Measurements from ENCODE around the gene ADAMTS9.

Gene ADAMTS9

GRCh38 chr3:64601824-64602223 is 86.0 kb downstream of the ADAMTS9 start:
- H3K4me1 ChIP-seq (ENCODE audit: control extremely low read depth in 1 of 4, control insufficient read depth in 4 of 4, insufficient read depth in 4 of 4, low read length in 3 of 4): no peaks in the 10 kb centered on the region
- no peaks in the 10 kb centered on the region for H3K27me3 ChIP-seq (replicated peaks in 2 of 5; ENCODE audit: control insufficient read depth in 4 of 5, insufficient read depth in 5 of 5, low read length in 4 of 5)
- H3K9me3 ChIP-seq (ENCODE audit: control extremely low read depth in 1 of 5, control insufficient read depth in 4 of 5, insufficient read depth in 2 of 5, low read depth in 1 of 5, low read length in 4 of 5): no peaks in the 10 kb centered on the region
- POLR2A ChIA-PET: no interaction called here
- CTCF ChIA-PET: no interaction called here
- WGBS (ENCODE audit: insufficient coverage): 91% methylated on average over 9 of the region's 9 CpGs
- no peak for DNase-seq
- H3K4me3 ChIP-seq (ENCODE audit: control insufficient read depth in 1 of 7, extremely low read depth in 1 of 7, insufficient read depth in 4 of 7, low read depth in 2 of 7, low read length in 6 of 7): no peak overlapping the region
- no peaks in the 10 kb centered on the region for H3K36me3 ChIP-seq (ENCODE audit: control insufficient read depth in 4 of 4, insufficient read depth in 4 of 4, low read length in 3 of 4)
- no peak overlapping the region for H3K27ac ChIP-seq (ENCODE audit: insufficient read depth in 1 of 2, low read depth in 1 of 2, low read length in 2 of 2, poor library complexity in 1 of 2, severe bottlenecking in 2 of 2)

GRCh38 chr3:64600246-64600950 is 87.4 kb downstream of the ADAMTS9 start:
- H3K36me3 ChIP-seq (ENCODE audit: control insufficient read depth in 4 of 4, insufficient read depth in 4 of 4, low read length in 3 of 4): no peaks in the 10 kb centered on the region
- POLR2A ChIA-PET: no interaction called here
- DNase-seq: no peak
- no peaks in the 10 kb centered on the region for H3K4me1 ChIP-seq (ENCODE audit: control extremely low read depth in 1 of 4, control insufficient read depth in 4 of 4, insufficient read depth in 4 of 4, low read length in 3 of 4)
- H3K27ac ChIP-seq (ENCODE audit: insufficient read depth in 1 of 2, low read depth in 1 of 2, low read length in 2 of 2, poor library complexity in 1 of 2, severe bottlenecking in 2 of 2): no peak overlapping the region
- CTCF ChIA-PET: no interaction called here
- H3K9me3 ChIP-seq (ENCODE audit: control extremely low read depth in 1 of 5, control insufficient read depth in 4 of 5, insufficient read depth in 2 of 5, low read depth in 1 of 5, low read length in 4 of 5): no peaks in the 10 kb centered on the region
- WGBS (ENCODE audit: insufficient coverage): 100% methylated on average over 3 of the region's 9 CpGs
- H3K4me3 ChIP-seq (ENCODE audit: control insufficient read depth in 1 of 7, extremely low read depth in 1 of 7, insufficient read depth in 4 of 7, low read depth in 2 of 7, low read length in 6 of 7): no peak overlapping the region
- no peaks in the 10 kb centered on the region for H3K27me3 ChIP-seq (replicated peaks in 2 of 5; ENCODE audit: control insufficient read depth in 4 of 5, insufficient read depth in 5 of 5, low read length in 4 of 5)

- Histone ChIP-seq H3K27me3 (replicated peaks in 2 of 5; ENCODE audit: control insufficient read depth in 4 of 5, insufficient read depth in 5 of 5, low read length in 4 of 5) (no peaks in the 10 kb centered on the region), H3K4me1 (ENCODE audit: control extremely low read depth in 1 of 4, control insufficient read depth in 4 of 4, insufficient read depth in 4 of 4, low read length in 3 of 4) (no peaks in the 10 kb centered on the region), H3K4me3 (ENCODE audit: control insufficient read depth in 1 of 7, extremely low read depth in 1 of 7, insufficient read depth in 4 of 7, low read depth in 2 of 7, low read length in 6 of 7) (no peak overlapping the region), H3K36me3 (ENCODE audit: control insufficient read depth in 4 of 4, insufficient read depth in 4 of 4, low read length in 3 of 4) (no peaks in the 10 kb centered on the region), H3K27ac (ENCODE audit: insufficient read depth in 1 of 2, low read depth in 1 of 2, low read length in 2 of 2, poor library complexity in 1 of 2, severe bottlenecking in 2 of 2) (no peak overlapping the region), H3K9me3 (ENCODE audit: control extremely low read depth in 1 of 5, control insufficient read depth in 4 of 5, insufficient read depth in 2 of 5, low read depth in 1 of 5, low read length in 4 of 5) (no peaks in the 10 kb centered on the region)
- POLR2A ChIA-PET: no interaction called here
- no peak for DNase-seq
- CTCF ChIA-PET: no interaction called here
- WGBS (ENCODE audit: insufficient coverage): 83% methylated on average over 1 of the region's 2 CpGs
Observed at GRCh38 chr3:64599651-64600050, 88.1 kb downstream of the ADAMTS9 start.

- Histone ChIP-seq H3K27ac (ENCODE audit: insufficient read depth in 1 of 2, low read depth in 1 of 2, low read length in 2 of 2, poor library complexity in 1 of 2, severe bottlenecking in 2 of 2) (no peak overlapping the region), H3K9me3 (ENCODE audit: control extremely low read depth in 1 of 5, control insufficient read depth in 4 of 5, insufficient read depth in 2 of 5, low read depth in 1 of 5, low read length in 4 of 5) (no peaks in the 10 kb centered on the region), H3K36me3 (ENCODE audit: control insufficient read depth in 4 of 4, insufficient read depth in 4 of 4, low read length in 3 of 4) (no peaks in the 10 kb centered on the region), H3K4me3 (ENCODE audit: control insufficient read depth in 1 of 7, extremely low read depth in 1 of 7, insufficient read depth in 4 of 7, low read depth in 2 of 7, low read length in 6 of 7) (no peak overlapping the region), H3K4me1 (ENCODE audit: control extremely low read depth in 1 of 4, control insufficient read depth in 4 of 4, insufficient read depth in 4 of 4, low read length in 3 of 4) (no peaks in the 10 kb centered on the region), H3K27me3 (replicated peaks in 2 of 5; ENCODE audit: control insufficient read depth in 4 of 5, insufficient read depth in 5 of 5, low read length in 4 of 5) (no peaks in the 10 kb centered on the region)
- ChIA-PET CTCF (no interaction called here), POLR2A (no interaction called here)
- DNase-seq: no peak
- WGBS (ENCODE audit: insufficient coverage): 90% methylated on average over 4 of the region's 5 CpGs
Observed at GRCh38 chr3:64595253-64595694, 92.5 kb downstream of the ADAMTS9 start.

GRCh38 chr3:64594134-64594533 is 93.7 kb downstream of the ADAMTS9 start:
- H3K4me3 ChIP-seq (ENCODE audit: control insufficient read depth in 1 of 7, extremely low read depth in 1 of 7, insufficient read depth in 4 of 7, low read depth in 2 of 7, low read length in 6 of 7): no peak overlapping the region
- 96% methylated on average over 6 of the region's 9 CpGs for WGBS (ENCODE audit: insufficient coverage)
- CTCF ChIA-PET: no interaction called here
- no peaks in the 10 kb centered on the region for H3K27me3 ChIP-seq (replicated peaks in 2 of 5; ENCODE audit: control insufficient read depth in 4 of 5, insufficient read depth in 5 of 5, low read length in 4 of 5)
- no peak for DNase-seq
- no peaks in the 10 kb centered on the region for H3K36me3 ChIP-seq (ENCODE audit: control insufficient read depth in 4 of 4, insufficient read depth in 4 of 4, low read length in 3 of 4)
- H3K27ac ChIP-seq (ENCODE audit: insufficient read depth in 1 of 2, low read depth in 1 of 2, low read length in 2 of 2, poor library complexity in 1 of 2, severe bottlenecking in 2 of 2): no peak overlapping the region
- no peaks in the 10 kb centered on the region for H3K9me3 ChIP-seq (ENCODE audit: control extremely low read depth in 1 of 5, control insufficient read depth in 4 of 5, insufficient read depth in 2 of 5, low read depth in 1 of 5, low read length in 4 of 5)
- POLR2A ChIA-PET: no interaction called here
- no peaks in the 10 kb centered on the region for H3K4me1 ChIP-seq (ENCODE audit: control extremely low read depth in 1 of 4, control insufficient read depth in 4 of 4, insufficient read depth in 4 of 4, low read length in 3 of 4)

- 96% methylated on average over 3 of the region's 3 CpGs for WGBS (ENCODE audit: insufficient coverage)
- H3K4me3 ChIP-seq (ENCODE audit: control insufficient read depth in 1 of 7, extremely low read depth in 1 of 7, insufficient read depth in 4 of 7, low read depth in 2 of 7, low read length in 6 of 7): no peak overlapping the region
- no peaks in the 10 kb centered on the region for H3K9me3 ChIP-seq (ENCODE audit: control extremely low read depth in 1 of 5, control insufficient read depth in 4 of 5, insufficient read depth in 2 of 5, low read depth in 1 of 5, low read length in 4 of 5)
- H3K27ac ChIP-seq (ENCODE audit: insufficient read depth in 1 of 2, low read depth in 1 of 2, low read length in 2 of 2, poor library complexity in 1 of 2, severe bottlenecking in 2 of 2): no peak overlapping the region
- DNase-seq: no peak
- ChIA-PET POLR2A (no interaction called here), CTCF (no interaction called here)
- no peaks in the 10 kb centered on the region for H3K4me1 ChIP-seq (ENCODE audit: control extremely low read depth in 1 of 4, control insufficient read depth in 4 of 4, insufficient read depth in 4 of 4, low read length in 3 of 4)
- H3K36me3 ChIP-seq (ENCODE audit: control insufficient read depth in 4 of 4, insufficient read depth in 4 of 4, low read length in 3 of 4): no peaks in the 10 kb centered on the region
- H3K27me3 ChIP-seq (replicated peaks in 2 of 5; ENCODE audit: control insufficient read depth in 4 of 5, insufficient read depth in 5 of 5, low read length in 4 of 5): no peaks in the 10 kb centered on the region
Observed at GRCh38 chr3:64593350-64593749, 94.5 kb downstream of the ADAMTS9 start.

GRCh38 chr3:64591615-64592014 is 96.2 kb downstream of the ADAMTS9 start:
- no CpG with 5 or more reads among the region's 1 CpG for WGBS (ENCODE audit: insufficient coverage)
- ChIA-PET POLR2A (no interaction called here), CTCF (no interaction called here)
- Histone ChIP-seq H3K36me3 (ENCODE audit: control insufficient read depth in 4 of 4, insufficient read depth in 4 of 4, low read length in 3 of 4) (no peaks in the 10 kb centered on the region), H3K9me3 (ENCODE audit: control extremely low read depth in 1 of 5, control insufficient read depth in 4 of 5, insufficient read depth in 2 of 5, low read depth in 1 of 5, low read length in 4 of 5) (no peaks in the 10 kb centered on the region), H3K4me3 (ENCODE audit: control insufficient read depth in 1 of 7, extremely low read depth in 1 of 7, insufficient read depth in 4 of 7, low read depth in 2 of 7, low read length in 6 of 7) (no peak overlapping the region), H3K4me1 (ENCODE audit: control extremely low read depth in 1 of 4, control insufficient read depth in 4 of 4, insufficient read depth in 4 of 4, low read length in 3 of 4) (no peaks in the 10 kb centered on the region), H3K27me3 (replicated peaks in 2 of 5; ENCODE audit: control insufficient read depth in 4 of 5, insufficient read depth in 5 of 5, low read length in 4 of 5) (no peaks in the 10 kb centered on the region), H3K27ac (ENCODE audit: insufficient read depth in 1 of 2, low read depth in 1 of 2, low read length in 2 of 2, poor library complexity in 1 of 2, severe bottlenecking in 2 of 2) (no peak overlapping the region)
- no peak for DNase-seq

Data from common myeloid progenitor, CD34-positive (primary cell).